AG08395 (cell line): ENCODE data around the gene NCBP2.
"Not testable (repeated sequence)": the region's sequence is repeated elsewhere in the genome, so short reads cannot be mapped to it uniquely, and the experiment has no call there.

Experiments
- DNase-seq: peaks from one replicate; pipeline ENCODE4 v3.0.0; 2012; ENCODE audit warnings: mixed read lengths, low spot score

The NCBP2 gene

GRCh38 chr3:196968233-196969133 is 26.2 kb upstream of the NCBP2 start, which contains the start of gene PIGZ:
TSS of gene PIGZ (minus strand) at chr3:196968833. CDS start at chr3:196952031, 16,802 bp downstream.
- peak; percentile 64 for DNase-seq

GRCh38 chr3:196967412-196968232 is 25.3 kb upstream of the NCBP2 start:
- DNase-seq, result no peak

- DNase-seq, result no peak
These were observed 24.4 kb upstream of the NCBP2 start for GRCh38 chr3:196966526-196967401.

GRCh38 chr3:196965804-196966173 is 23.5 kb upstream of the NCBP2 start:
- DNase-seq, result no peak

GRCh38 chr3:196965112-196965803 is 22.9 kb upstream of the NCBP2 start:
- no peak for DNase-seq

- no peak for DNase-seq
These were observed 21.3 kb upstream of the NCBP2 start for GRCh38 chr3:196963631-196963953.

- no peak for DNase-seq
These were observed 20.8 kb upstream of the NCBP2 start for GRCh38 chr3:196962930-196963630.

- no peak for DNase-seq
These were observed 20.0 kb upstream of the NCBP2 start for GRCh38 chr3:196962108-196962929.

- no peak for DNase-seq
These were observed 12.5 kb upstream of the NCBP2 start for GRCh38 chr3:196954832-196955231.

GRCh38 chr3:196951371-196951770 is 9.0 kb upstream of the NCBP2 start:
- no peak for DNase-seq

GRCh38 chr3:196949750-196950149 is 7.4 kb upstream of the NCBP2 start:
- DNase-seq, result no peak

GRCh38 chr3:196949285-196949619 is 6.9 kb upstream of the NCBP2 start:
- DNase-seq, result no peak

GRCh38 chr3:196948442-196949284 is 6.3 kb upstream of the NCBP2 start:
- DNase-seq, result no peak

GRCh38 chr3:196947860-196948441 is 5.6 kb upstream of the NCBP2 start:
- DNase-seq, result no peak

GRCh38 chr3:196947136-196947859 is 5.0 kb upstream of the NCBP2 start:
- no peak for DNase-seq

GRCh38 chr3:196944037-196944790 is 1.9 kb upstream of the NCBP2 start:
- DNase-seq, result not testable (repeated sequence)

GRCh38 chr3:196942915-196943277 is 568 bp upstream of the NCBP2 start:
- peak; percentile 14 for DNase-seq
